GM12801 (cell line): ENCODE data around the gene CBY1.

Experiments
- CTCF ChIP-seq: IDR thresholded peaks from one replicate; pipeline ENCODE4 v1.5.1; 2011; ENCODE audit warnings: control low read depth; ENCODE audit not compliant: insufficient read length; ENCODE audit errors: extremely low read depth

Gene CBY1

GRCh38 chr22:38699784-38700183, 43.3 kb downstream of the CBY1 start:
- TF ChIP-seq CTCF, result no peak

GRCh38 chr22:38700270-38700788, 43.9 kb downstream of the CBY1 start:
- no peak for TF ChIP-seq CTCF

- no peak for TF ChIP-seq CTCF
These were observed 44.6 kb downstream of the CBY1 start, which contains the start of gene JOSD1 for GRCh38 chr22:38700789-38701628. TSS of gene JOSD1 (minus strand) at chr22:38700943. CDS start at chr22:38699987, 956 bp downstream.

- no peak for TF ChIP-seq CTCF
These were observed 48.3 kb downstream of the CBY1 start for GRCh38 chr22:38704654-38705234.

GRCh38 chr22:38705235-38706100, 49.0 kb downstream of the CBY1 start, which contains the start of gene GTPBP1:
TSS of gene GTPBP1 (plus strand) at chr22:38705944. CDS start at chr22:38705956, 12 bp downstream.
- no peak for TF ChIP-seq CTCF

GRCh38 chr22:38706101-38706900, 49.9 kb downstream of the CBY1 start:
- TF ChIP-seq CTCF, result no peak
